Measurements from ENCODE around the gene VAMP2. TPM values are rescaled to one million over a fixed set of nuclear protein-coding genes. Genes with fewer than 3 reads are reported as not detected.
A peak's percentile ranks its signal among the peaks of the same experiment; 100 is the strongest.

The VAMP2 gene
- total and polyA plus RNA-seq, 10 of the 15 experiments (the other 5 are each of a cell fraction or from before 2014, with no cell fraction given) = 3.0 to 35.2 (median 25.0) TPM

DNA sequence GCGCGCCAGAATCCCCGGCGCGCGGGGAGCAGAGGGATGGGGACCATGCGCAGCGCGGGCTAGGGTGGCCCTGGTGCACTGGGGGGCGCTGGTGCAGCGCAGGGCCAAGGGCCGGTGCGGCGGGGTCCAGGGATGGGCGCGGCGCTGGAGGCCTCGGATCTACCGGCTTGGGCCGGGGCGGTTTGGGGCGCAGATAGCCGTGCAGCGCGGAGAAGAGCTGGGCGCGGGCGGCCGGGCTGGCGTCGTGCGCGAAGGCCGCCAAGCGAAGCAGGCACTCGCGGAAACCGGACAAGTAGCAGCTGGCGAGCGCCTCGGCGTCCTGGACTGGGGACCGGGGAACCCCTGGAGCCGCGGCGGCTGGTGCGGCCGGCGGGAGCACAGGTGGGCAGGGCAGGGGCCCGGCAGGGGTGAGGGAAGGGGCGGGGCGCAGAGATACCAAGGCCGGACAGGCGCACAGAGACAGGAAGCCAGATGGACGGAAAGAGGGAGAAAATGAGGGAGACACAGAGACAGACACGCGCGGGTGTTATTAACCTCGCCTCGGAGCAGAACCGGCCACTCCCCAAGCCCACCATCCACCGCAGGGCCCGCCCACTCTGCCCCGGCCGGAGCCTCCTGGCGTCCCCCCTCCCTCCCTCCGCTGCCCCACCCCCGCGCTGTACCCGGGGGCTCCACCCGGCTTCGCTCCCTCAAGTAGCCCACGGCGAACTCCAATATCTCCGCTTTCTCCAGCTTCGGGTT is 40.9 kb downstream of the VAMP2 start (continued):
- TF ChIP-seq ZBTB40 (IDR thresholded peaks at IDR 0.05; ENCODE audit: borderline replicate concordance) (no peak), ASH2L (IDR thresholded peaks at IDR 0.05; ENCODE audit: borderline replicate concordance, low read depth) (no peak), RAD51 (IDR thresholded peaks at IDR 0.05) (no peak), NR2F1 (conservative IDR thresholded peaks at IDR 0.05) (peak; percentile 59), HDAC6 (IDR thresholded peaks at IDR 0.05; ENCODE audit: unreplicated experiment) (peak; percentile 93), SIN3A (IDR thresholded peaks at IDR 0.05; ENCODE audit: low read depth, low read length) (no peak), MEF2A (IDR thresholded peaks at IDR 0.05; ENCODE audit: insufficient read depth, low read depth, low read length) (no peak), CEBPZ (IDR thresholded peaks at IDR 0.05; ENCODE audit: low read depth, low read length) (no peak), KDM1A (IDR thresholded peaks at IDR 0.05; ENCODE audit: borderline replicate concordance) (no peak), FOS (IDR thresholded peaks at IDR 0.05; ENCODE audit: borderline replicate concordance, extremely low read depth, insufficient read length) (no peak), RCOR1 (conservative IDR thresholded peaks at IDR 0.05; ENCODE audit: low read depth, low read length) (no peak), HDGF (IDR thresholded peaks at IDR 0.05) (0 out of 2 replicates have a peak, but pooled peaks have one; percentile 43), NFYB (IDR thresholded peaks at IDR 0.05; ENCODE audit: insufficient read depth, low read depth, low read length) (no peak), CREM (IDR thresholded peaks at IDR 0.05; ENCODE audit: low read depth) (no peak), EP300 (IDR thresholded peaks at IDR 0.05; ENCODE audit: borderline replicate concordance in 1 of 2, control insufficient read depth in 1 of 2, low read depth in 2 of 2, low read length in 2 of 2) (no peak), PKNOX1 (IDR thresholded peaks at IDR 0.05) (no peak)
- TF ChIP-seq, protein P1, sequence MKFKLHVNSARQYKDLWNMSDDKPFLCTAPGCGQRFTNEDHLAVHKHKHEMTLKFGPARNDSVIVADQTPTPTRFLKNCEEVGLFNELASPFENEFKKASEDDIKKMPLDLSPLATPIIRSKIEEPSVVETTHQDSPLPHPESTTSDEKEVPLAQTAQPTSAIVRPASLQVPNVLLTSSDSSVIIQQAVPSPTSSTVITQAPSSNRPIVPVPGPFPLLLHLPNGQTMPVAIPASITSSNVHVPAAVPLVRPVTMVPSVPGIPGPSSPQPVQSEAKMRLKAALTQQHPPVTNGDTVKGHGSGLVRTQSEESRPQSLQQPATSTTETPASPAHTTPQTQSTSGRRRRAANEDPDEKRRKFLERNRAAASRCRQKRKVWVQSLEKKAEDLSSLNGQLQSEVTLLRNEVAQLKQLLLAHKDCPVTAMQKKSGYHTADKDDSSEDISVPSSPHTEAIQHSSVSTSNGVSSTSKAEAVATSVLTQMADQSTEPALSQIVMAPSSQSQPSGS (IDR thresholded peaks at IDR 0.05; ENCODE audit: low read length) = no peak

Measured in GM12878 (cell line).